ENCODE data around the gene ME3.

DNA sequence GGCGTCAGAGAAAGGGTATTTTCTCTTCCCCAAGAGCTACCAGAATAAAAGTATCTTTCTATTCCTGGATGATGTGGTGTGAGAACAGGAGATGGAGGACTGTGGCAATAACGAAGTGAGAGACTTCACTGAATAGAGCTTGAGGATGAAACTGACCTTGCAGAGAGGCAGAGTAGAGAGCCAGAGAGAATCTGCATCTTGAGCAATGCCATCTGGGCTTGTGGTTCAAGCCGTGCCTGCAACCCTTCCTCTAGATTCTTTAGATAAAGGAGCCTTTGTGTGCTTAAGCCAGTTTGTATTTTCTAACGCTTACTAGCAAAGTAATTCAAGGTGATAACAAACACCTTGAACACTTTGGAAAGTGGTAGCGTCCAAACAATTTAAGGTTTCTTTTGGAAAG is 2.2 kb downstream of the ME3 start:
- no peak for TF ChIP-seq EZH2 (IDR thresholded peaks at IDR 0.05; ENCODE audit: low read length)
- TF ChIP-seq, protein P1, sequence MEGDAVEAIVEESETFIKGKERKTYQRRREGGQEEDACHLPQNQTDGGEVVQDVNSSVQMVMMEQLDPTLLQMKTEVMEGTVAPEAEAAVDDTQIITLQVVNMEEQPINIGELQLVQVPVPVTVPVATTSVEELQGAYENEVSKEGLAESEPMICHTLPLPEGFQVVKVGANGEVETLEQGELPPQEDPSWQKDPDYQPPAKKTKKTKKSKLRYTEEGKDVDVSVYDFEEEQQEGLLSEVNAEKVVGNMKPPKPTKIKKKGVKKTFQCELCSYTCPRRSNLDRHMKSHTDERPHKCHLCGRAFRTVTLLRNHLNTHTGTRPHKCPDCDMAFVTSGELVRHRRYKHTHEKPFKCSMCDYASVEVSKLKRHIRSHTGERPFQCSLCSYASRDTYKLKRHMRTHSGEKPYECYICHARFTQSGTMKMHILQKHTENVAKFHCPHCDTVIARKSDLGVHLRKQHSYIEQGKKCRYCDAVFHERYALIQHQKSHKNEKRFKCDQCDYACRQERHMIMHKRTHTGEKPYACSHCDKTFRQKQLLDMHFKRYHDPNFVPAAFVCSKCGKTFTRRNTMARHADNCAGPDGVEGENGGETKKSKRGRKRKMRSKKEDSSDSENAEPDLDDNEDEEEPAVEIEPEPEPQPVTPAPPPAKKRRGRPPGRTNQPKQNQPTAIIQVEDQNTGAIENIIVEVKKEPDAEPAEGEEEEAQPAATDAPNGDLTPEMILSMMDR (optimal IDR thresholded peaks at IDR 0.05 in 1 of 3, IDR thresholded peaks at IDR 0.05 in 1 of 3, conservative IDR thresholded peaks at IDR 0.05 in 1 of 3; ENCODE audit: extremely low read depth in 1 of 3, insufficient read depth in 2 of 3, low read length in 3 of 3), result no peak
